GM12892 (cell line): ENCODE measurements around the gene SNX24.

Experiments
- DNase-seq: peaks from one replicate; pipeline ENCODE4 v3.0.0; 2011; ENCODE audit not compliant: insufficient read length
- FAIRE-seq: peaks from 2 replicates; lab custom pipeline; 2011; peaks lifted over from hg19 to GRCh38; lab: Jason Lieb, UNC
- POLR2A ChIP-seq: IDR thresholded peaks from 2 replicates; pipeline ENCODE4 v1.6.1; 2011; ENCODE audit warnings: low read depth, low read length, control low read depth
- POLR2AphosphoS5 ChIP-seq: IDR thresholded peaks from 2 replicates; pipeline ENCODE4 v1.6.1; 2011; ENCODE audit warnings: low read depth, low read length, control low read depth
- TAF1 ChIP-seq: IDR thresholded peaks from 2 replicates; pipeline ENCODE4 v1.6.1; 2011; ENCODE audit warnings: low read depth, mild to moderate bottlenecking, control low read depth, low read length, borderline replicate concordance

SNX24 gene

DNA sequence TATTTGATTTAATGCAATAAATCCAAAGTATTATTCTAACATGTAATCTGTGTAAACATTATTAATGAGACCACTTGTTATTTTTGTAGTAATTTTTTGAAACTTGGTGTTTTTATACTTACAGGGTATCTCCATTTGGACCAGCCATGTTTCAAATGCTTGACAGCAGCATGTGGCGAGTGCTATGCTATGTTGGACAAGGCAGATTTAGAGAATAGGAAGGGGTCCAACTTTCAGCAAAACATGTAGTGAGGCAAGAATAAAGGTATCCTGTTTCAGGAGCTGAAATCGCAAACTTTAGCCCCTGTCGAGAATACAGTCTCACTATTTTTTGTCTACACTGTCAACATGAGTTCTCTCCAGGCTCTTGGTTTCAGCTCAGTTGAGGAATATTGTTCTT, 33.7 kb downstream of the SNX24 start:
- FAIRE-seq: no peak
- no peak for DNase-seq
- TF ChIP-seq POLR2A (no peak), TAF1 (no peak), POLR2AphosphoS5 (no peak)

DNA sequence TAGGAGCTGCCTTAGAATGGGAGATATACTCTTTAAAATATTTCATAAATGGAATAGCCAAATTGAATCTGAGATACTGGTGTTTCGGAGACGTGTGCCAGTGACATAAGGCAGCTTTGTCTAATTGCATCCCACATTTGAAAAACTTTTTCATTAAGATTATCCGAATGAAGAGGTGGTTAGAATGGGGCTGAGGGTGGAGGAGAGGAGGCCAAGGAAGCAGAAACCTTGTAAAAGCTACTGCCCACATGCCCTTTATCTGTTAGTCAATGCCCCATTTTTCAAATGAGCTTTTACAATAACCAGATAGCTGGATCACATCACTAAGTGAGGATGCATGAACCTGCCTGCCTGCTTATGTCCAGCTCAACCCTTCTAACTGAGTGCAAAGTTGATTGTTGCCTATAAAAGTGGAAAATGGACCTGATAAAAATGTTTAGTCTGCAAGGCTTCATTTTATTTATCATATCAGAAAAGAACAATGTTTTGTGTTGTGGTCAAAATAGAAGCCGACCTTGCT, 34.8 kb downstream of the SNX24 start:
- FAIRE-seq: no peak
- DNase-seq: no peak
- TF ChIP-seq TAF1 (no peak), POLR2AphosphoS5 (no peak), POLR2A (no peak)

DNA sequence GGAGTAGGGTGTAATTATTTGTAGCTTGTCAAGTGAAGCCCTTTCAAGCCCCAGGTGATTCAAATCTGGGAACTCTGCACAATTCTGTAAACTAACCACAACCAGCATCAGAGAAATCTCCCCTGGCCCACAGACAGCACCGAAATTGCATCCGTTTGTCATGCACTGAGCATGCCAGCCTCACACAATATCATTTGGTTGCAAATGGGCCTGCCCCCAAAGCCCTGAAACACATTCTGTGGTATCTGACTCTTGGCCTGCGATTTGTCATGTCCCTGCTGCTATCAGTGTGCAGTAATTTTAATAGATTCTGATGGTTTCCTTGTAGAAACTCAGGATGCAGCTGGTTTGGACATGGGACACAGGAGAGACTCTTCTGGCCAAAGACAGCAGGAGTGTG, 35.3 kb downstream of the SNX24 start:
- no peak for FAIRE-seq
- TF ChIP-seq POLR2A (no peak), POLR2AphosphoS5 (no peak), TAF1 (no peak)
- DNase-seq: no peak

DNA sequence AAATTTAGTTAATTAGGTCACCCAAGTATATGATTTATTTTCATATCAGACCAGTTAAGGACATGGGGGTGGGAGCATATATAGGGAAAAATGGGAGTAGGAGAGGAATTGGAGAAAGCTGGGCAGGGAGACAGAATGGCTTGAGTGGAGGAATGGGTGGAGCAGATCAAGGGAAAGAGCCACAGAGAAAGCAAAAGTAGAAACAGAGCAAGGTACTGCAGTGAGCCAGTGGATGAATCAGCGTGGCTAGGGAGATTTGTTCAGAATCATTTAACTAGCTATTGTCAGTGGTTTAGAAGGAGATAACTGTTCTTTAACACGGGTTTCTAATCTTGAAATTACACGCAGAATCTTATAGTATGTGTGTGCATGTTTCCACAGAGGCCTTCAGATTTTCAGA, 37.4 kb downstream of the SNX24 start:
- no peak for DNase-seq
- TF ChIP-seq POLR2A: no peak
- TF ChIP-seq TAF1: no peak
- TF ChIP-seq POLR2AphosphoS5: no peak
- FAIRE-seq: no peak

DNA sequence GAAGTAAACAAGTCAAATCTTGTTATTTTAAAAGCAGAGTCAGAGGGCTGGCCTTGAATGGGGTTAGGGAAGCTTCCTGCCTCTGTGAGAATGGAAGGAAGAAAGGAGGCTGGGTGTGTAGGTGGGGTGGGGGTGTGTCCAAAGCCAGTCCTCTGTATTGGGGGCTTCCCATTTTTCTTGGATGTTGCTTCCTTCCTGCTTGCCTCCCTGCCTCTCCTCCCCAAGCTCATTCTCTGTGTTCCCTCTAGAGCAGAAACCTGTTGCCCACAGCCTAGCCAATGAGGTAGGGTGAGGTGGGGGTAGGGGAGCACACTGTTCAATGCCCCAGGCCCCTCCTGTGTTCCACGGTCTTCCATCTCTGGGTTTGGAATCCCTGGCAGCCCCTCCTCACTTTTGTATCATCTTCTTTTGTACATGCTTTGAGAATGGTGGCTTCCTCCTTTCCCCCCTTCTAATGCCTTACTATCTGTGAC, 39.7 kb downstream of the SNX24 start:
- TF ChIP-seq POLR2AphosphoS5: no peak
- no peak for TF ChIP-seq TAF1
- TF ChIP-seq POLR2A: no peak
- FAIRE-seq: no peak
- DNase-seq: no peak

DNA sequence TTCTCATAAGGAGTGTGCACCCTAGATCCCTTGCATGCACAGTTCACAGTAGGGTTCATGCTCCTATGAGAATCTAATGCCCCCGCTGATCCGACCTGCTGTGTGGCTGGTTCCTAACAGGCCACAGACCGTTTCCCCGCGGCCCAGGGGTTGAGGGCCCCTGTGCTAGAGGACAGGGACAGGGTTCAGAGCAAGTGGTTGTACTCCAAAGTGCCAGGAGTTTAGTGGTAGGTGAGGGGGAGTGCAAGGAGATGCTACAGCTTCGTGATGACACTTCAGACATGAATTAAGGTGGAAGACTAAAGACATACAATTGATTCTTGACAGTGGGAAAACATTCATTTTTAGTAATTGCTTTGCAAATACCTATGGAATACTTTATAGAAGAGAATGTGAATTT, 40.5 kb downstream of the SNX24 start:
- no peak for TF ChIP-seq POLR2AphosphoS5
- TF ChIP-seq POLR2A: no peak
- no peak for TF ChIP-seq TAF1
- no peak for DNase-seq
- no peak for FAIRE-seq

DNA sequence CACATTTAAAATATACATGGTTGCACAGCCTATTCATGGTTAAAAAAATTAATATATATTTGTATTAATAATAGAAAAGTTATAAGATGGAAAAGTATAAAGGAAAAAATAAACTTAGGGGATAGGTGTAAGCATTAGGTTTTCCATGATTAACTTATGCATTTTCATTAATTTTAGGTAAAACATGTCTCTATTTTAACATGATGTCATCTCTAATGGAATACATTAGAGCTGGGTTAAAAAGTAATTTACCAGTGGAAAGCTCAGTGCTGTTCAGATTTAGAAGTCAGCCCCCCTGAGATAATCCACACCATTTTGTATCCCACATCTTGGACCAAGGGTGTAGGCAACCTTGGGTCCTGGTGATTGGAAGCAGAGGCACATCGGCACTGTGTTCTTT, 49.7 kb downstream of the SNX24 start:
- TF ChIP-seq POLR2A (no peak), TAF1 (no peak), POLR2AphosphoS5 (no peak)
- no peak for DNase-seq
- no peak for FAIRE-seq

GRCh38 chr5:122896598-122897282, 51.3 kb downstream of the SNX24 start:
- FAIRE-seq (no peak), DNase-seq (no peak)
- no peak for TF ChIP-seq TAF1
- TF ChIP-seq POLR2A: no peak
- TF ChIP-seq POLR2AphosphoS5: no peak

- DNase-seq: no peak
- FAIRE-seq: no peak
- TF ChIP-seq POLR2AphosphoS5 (no peak), POLR2A (no peak), TAF1 (no peak)
Measured at GRCh38 chr5:122897283-122897602, 51.8 kb downstream of the SNX24 start.

DNA sequence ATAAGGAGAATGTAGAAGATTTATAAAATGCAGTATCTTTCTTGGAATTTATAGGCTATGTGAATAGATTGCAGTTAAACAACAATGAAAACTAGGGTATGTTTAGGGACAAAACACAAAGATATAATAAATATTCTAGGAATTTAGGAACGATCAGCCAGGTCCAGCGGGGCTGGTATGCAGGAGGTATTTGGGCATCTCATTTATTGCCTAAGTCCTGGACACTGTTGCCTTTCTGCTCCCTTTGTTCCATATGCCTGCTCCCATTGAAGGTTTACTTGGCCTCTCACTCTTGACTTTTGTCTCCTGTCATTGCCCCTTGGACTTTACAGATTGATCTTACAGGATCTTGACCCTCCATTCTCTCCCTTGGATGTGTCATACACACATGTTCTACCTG, 55.9 kb downstream of the SNX24 start:
- no peak for FAIRE-seq
- no peak for DNase-seq
- no peak for TF ChIP-seq POLR2AphosphoS5
- no peak for TF ChIP-seq POLR2A
- no peak for TF ChIP-seq TAF1

DNA sequence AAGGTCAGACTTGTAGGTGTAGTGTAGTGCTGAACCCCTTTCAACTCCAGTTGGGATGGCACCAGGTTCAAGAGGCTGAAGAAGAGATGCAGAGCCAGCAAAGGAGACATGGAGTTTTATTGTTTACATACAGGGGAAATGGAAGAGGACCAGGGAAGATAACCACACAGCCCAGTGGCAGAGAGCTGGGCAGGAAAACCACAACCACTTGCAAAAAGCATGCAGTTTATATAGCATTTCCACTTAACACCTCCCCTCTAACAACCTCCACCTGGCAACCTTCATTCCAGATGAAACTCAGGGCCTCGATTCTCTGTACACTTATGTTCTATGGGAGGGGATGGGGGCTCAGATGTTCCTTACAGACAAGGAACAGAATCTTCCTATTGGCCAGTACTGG, 56.9 kb downstream of the SNX24 start:
- TF ChIP-seq POLR2AphosphoS5: no peak
- no peak for TF ChIP-seq TAF1
- no peak for TF ChIP-seq POLR2A
- FAIRE-seq (no peak), DNase-seq (no peak)

DNA sequence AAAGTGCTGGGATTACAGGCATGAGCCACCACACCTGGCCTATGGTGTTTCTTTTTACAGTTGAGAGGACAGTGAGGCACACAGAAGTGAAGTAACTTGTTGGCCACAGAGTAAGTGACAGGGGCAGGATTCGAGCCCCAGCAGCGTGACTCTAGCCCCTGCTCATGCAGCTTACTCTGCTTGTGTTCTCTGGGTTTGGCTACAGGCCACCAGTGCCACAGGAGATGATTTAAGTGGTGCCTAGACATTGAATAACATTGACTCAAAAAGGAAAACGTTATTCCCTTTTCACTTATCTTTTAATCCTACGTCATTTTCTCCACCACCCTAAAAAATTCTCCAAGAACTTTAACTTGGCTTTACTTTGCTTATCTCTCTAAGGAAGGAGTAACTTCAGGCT, 61.4 kb downstream of the SNX24 start:
- no peak for TF ChIP-seq POLR2A
- no peak for TF ChIP-seq TAF1
- no peak for TF ChIP-seq POLR2AphosphoS5
- FAIRE-seq (no peak), DNase-seq (no peak)
